ENCODE measurements around the gene ANKRD11.
A peak's percentile ranks its signal among the peaks of the same experiment; 100 is the strongest.

ANKRD11 gene

GRCh38 chr16:89279666-89280481, 210.5 kb downstream of the ANKRD11 start:
- peaks cover 87% of the 10 kb centered on the region for H3K36me3 ChIP-seq (ENCODE audit: low read depth)
- H3K9me3 ChIP-seq (ENCODE audit: severe bottlenecking), result no peaks in the 10 kb centered on the region
- no peak overlapping the region for H3K27ac ChIP-seq (ENCODE audit: poor library complexity, severe bottlenecking)
- ATAC-seq (ENCODE audit: low read depth) (no peak), DNase-seq (ENCODE audit: low spot score) (peak; percentile 66)
- H3K4me1 ChIP-seq (ENCODE audit: insufficient read depth, poor library complexity, severe bottlenecking), result no peaks in the 10 kb centered on the region
- no peaks in the 10 kb centered on the region for H3K27me3 ChIP-seq (ENCODE audit: insufficient read depth, poor library complexity, severe bottlenecking)
- no peak overlapping the region for H3K4me3 ChIP-seq (ENCODE audit: severe bottlenecking)
- TF ChIP-seq CTCF (IDR thresholded peaks at IDR 0.05; ENCODE audit: poor library complexity, severe bottlenecking), result no peak

GRCh38 chr16:89278441-89279240, 211.7 kb downstream of the ANKRD11 start:
- no peak for ATAC-seq (ENCODE audit: low read depth)
- DNase-seq (ENCODE audit: low spot score), result peak; percentile 68
- TF ChIP-seq CTCF (IDR thresholded peaks at IDR 0.05; ENCODE audit: poor library complexity, severe bottlenecking), result no peak
- H3K4me3 ChIP-seq (ENCODE audit: severe bottlenecking), result no peak overlapping the region
- H3K27me3 ChIP-seq (ENCODE audit: insufficient read depth, poor library complexity, severe bottlenecking), result no peaks in the 10 kb centered on the region
- no peak overlapping the region for H3K27ac ChIP-seq (ENCODE audit: poor library complexity, severe bottlenecking)
- H3K4me1 ChIP-seq (ENCODE audit: insufficient read depth, poor library complexity, severe bottlenecking), result no peaks in the 10 kb centered on the region
- H3K36me3 ChIP-seq (ENCODE audit: low read depth), result peaks cover 87% of the 10 kb centered on the region
- no peaks in the 10 kb centered on the region for H3K9me3 ChIP-seq (ENCODE audit: severe bottlenecking)

- no peak for ATAC-seq (ENCODE audit: low read depth)
- no peaks in the 10 kb centered on the region for H3K4me1 ChIP-seq (ENCODE audit: insufficient read depth, poor library complexity, severe bottlenecking)
- H3K4me3 ChIP-seq (ENCODE audit: severe bottlenecking), result no peak overlapping the region
- TF ChIP-seq CTCF (IDR thresholded peaks at IDR 0.05; ENCODE audit: poor library complexity, severe bottlenecking), result no peak
- H3K27ac ChIP-seq (ENCODE audit: poor library complexity, severe bottlenecking), result no peak overlapping the region
- no peaks in the 10 kb centered on the region for H3K27me3 ChIP-seq (ENCODE audit: insufficient read depth, poor library complexity, severe bottlenecking)
- no peaks in the 10 kb centered on the region for H3K9me3 ChIP-seq (ENCODE audit: severe bottlenecking)
- no peak for DNase-seq (ENCODE audit: low spot score)
- peaks cover 90% of the 10 kb centered on the region for H3K36me3 ChIP-seq (ENCODE audit: low read depth)
Measured at GRCh38 chr16:89277641-89278341, 212.6 kb downstream of the ANKRD11 start.

GRCh38 chr16:89277049-89277448, 213.3 kb downstream of the ANKRD11 start:
- H3K4me1 ChIP-seq (ENCODE audit: insufficient read depth, poor library complexity, severe bottlenecking), result no peaks in the 10 kb centered on the region
- H3K9me3 ChIP-seq (ENCODE audit: severe bottlenecking), result no peaks in the 10 kb centered on the region
- no peak overlapping the region for H3K27ac ChIP-seq (ENCODE audit: poor library complexity, severe bottlenecking)
- no peak for TF ChIP-seq CTCF (IDR thresholded peaks at IDR 0.05; ENCODE audit: poor library complexity, severe bottlenecking)
- DNase-seq (ENCODE audit: low spot score) (no peak), ATAC-seq (ENCODE audit: low read depth) (no peak)
- H3K27me3 ChIP-seq (ENCODE audit: insufficient read depth, poor library complexity, severe bottlenecking), result no peaks in the 10 kb centered on the region
- peaks cover 92% of the 10 kb centered on the region for H3K36me3 ChIP-seq (ENCODE audit: low read depth)
- H3K4me3 ChIP-seq (ENCODE audit: severe bottlenecking), result no peak overlapping the region
